Activated T-cell treated with anti-CD3 and anti-CD28 coated beads, Interleukin-2, amount 50 U/mL, for 1 hour (primary cell): ENCODE measurements around the gene GON4L.
"Not testable (repeated sequence)": the region's sequence is repeated elsewhere in the genome, so short reads cannot be mapped to it uniquely, and the experiment has no call there.

Experiments used
- DNase-seq: peaks from one replicate; pipeline ENCODE4 v3.0.0-alpha.2; 2020

Gene GON4L

GRCh38 chr1:155827450-155827849 is 29.6 kb downstream of the GON4L start:
- DNase-seq: no peak

- DNase-seq: no peak
Measured at GRCh38 chr1:155816351-155816750, 40.7 kb downstream of the GON4L start.

- DNase-seq: no peak
Measured at GRCh38 chr1:155813672-155814071, 43.3 kb downstream of the GON4L start.

GRCh38 chr1:155812878-155813277 is 44.1 kb downstream of the GON4L start:
- DNase-seq: no peak

- DNase-seq: no peak
Measured at GRCh38 chr1:155809088-155809487, 47.9 kb downstream of the GON4L start.

GRCh38 chr1:155801149-155801548 is 55.9 kb downstream of the GON4L start:
- DNase-seq: no peak

- DNase-seq: not testable (repeated sequence)
Measured at GRCh38 chr1:155795618-155796017, 61.4 kb downstream of the GON4L start.

GRCh38 chr1:155794605-155795245 is 62.3 kb downstream of the GON4L start:
- no peak for DNase-seq

GRCh38 chr1:155793213-155793612 is 63.8 kb downstream of the GON4L start:
- no peak for DNase-seq

GRCh38 chr1:155777582-155777981 is 79.4 kb downstream of the GON4L start:
- no peak for DNase-seq

GRCh38 chr1:155776414-155776813 is 80.6 kb downstream of the GON4L start:
- DNase-seq: no peak

GRCh38 chr1:155773221-155773620 is 83.8 kb downstream of the GON4L start:
- no peak for DNase-seq

- no peak for DNase-seq
Measured at GRCh38 chr1:155769257-155769656, 87.8 kb downstream of the GON4L start.

- DNase-seq: not testable (repeated sequence)
Measured at GRCh38 chr1:155767399-155767989, 89.5 kb downstream of the GON4L start.

GRCh38 chr1:155763989-155764388 is 93.0 kb downstream of the GON4L start:
- DNase-seq: not testable (repeated sequence)

- not testable (repeated sequence) for DNase-seq
Measured at GRCh38 chr1:155763090-155763815, 93.8 kb downstream of the GON4L start.

- DNase-seq: no peak
Measured at GRCh38 chr1:155761736-155762405, 95.1 kb downstream of the GON4L start.

- DNase-seq: no peak
Measured at GRCh38 chr1:155760751-155761475, 96.1 kb downstream of the GON4L start.

GRCh38 chr1:155759966-155760630 is 96.9 kb downstream of the GON4L start:
- no peak for DNase-seq

- DNase-seq: not testable (repeated sequence)
Measured at GRCh38 chr1:155759017-155759416, 98.0 kb downstream of the GON4L start.

GRCh38 chr1:155748141-155748540 is 108.9 kb downstream of the GON4L start:
- not testable (repeated sequence) for DNase-seq

- DNase-seq: not testable (repeated sequence)
Measured at GRCh38 chr1:155747586-155747985, 109.4 kb downstream of the GON4L start.
